Measurements from ENCODE around the gene DOK6. TPM values are rescaled to one million over a fixed set of nuclear protein-coding genes. Genes with fewer than 3 reads are reported as not detected.

DOK6 gene
- total RNA-seq, 5 donors from 2014 or later (not counting 1 experiment from before 2014, with no cell fraction given): 0.03 TPM; not detected in 4

GRCh38 chr18:69865776-69866175 lies 465.1 kb downstream of the DOK6 start:
- no peaks in the 10 kb centered on the region for H3K9me3 Mint-ChIP-seq
- POLR2A ChIA-PET: no interaction called here
- Histone ChIP-seq H3K4me1 (ENCODE audit: control insufficient read depth in 1 of 2, extremely low read depth in 1 of 2, insufficient read depth in 2 of 2, low read length in 2 of 2) (no peaks in the 10 kb centered on the region), H3K9me3 (no peaks in the 10 kb centered on the region), H3K27ac (ENCODE audit: low read length) (no peak overlapping the region), H3K27me3 (replicated peaks in 1 of 2; ENCODE audit: control insufficient read depth in 2 of 2, extremely low read depth in 1 of 2, insufficient read depth in 2 of 2, low read length in 1 of 2) (no peaks in the 10 kb centered on the region), H3K4me3 (ENCODE audit: control insufficient read depth in 1 of 2, extremely low read depth in 1 of 2, low read length in 1 of 2) (no peak overlapping the region), H3K36me3 (ENCODE audit: control insufficient read depth in 2 of 2, extremely low read depth in 1 of 2, insufficient read depth in 1 of 2, low read length in 1 of 2) (peaks cover 0 to 49% of the 10 kb centered on the region in 2 donors)
- peaks cover 0 to 2% (median 0%) of the 10 kb centered on the region in 3 donors for H3K4me1 Mint-ChIP-seq
- no CpG with 5 or more reads among the region's 4 CpGs for WGBS (ENCODE audit: insufficient coverage)
- ATAC-seq (replicated peaks in 1 of 4) (no peak), DNase-seq (no peak)
- no peaks in the 10 kb centered on the region for H3K27me3 Mint-ChIP-seq
- CTCF ChIA-PET: interaction anchor here in 1 of 2 donors (0.7 kb wide), 1 partner anchor 30 kb away, joined by 3 read pairs; no protein-coding TSS in a partner anchor
- H3K4me3 Mint-ChIP-seq: no peak overlapping the region
- no peak overlapping the region for H3K27ac Mint-ChIP-seq
- H3K36me3 Mint-ChIP-seq: peaks cover 55% of the 10 kb centered on the region

- WGBS (ENCODE audit: insufficient coverage): no CpG with 5 or more reads among the region's 4 CpGs
- no peaks in the 10 kb centered on the region for H3K27me3 ChIP-seq (replicated peaks in 1 of 2; ENCODE audit: control insufficient read depth in 2 of 2, extremely low read depth in 1 of 2, insufficient read depth in 2 of 2, low read length in 1 of 2)
- DNase-seq (no peak), ATAC-seq (replicated peaks in 1 of 4) (no peak)
- H3K9me3 ChIP-seq: no peaks in the 10 kb centered on the region
- no peak overlapping the region for H3K27ac Mint-ChIP-seq
- H3K4me3 Mint-ChIP-seq: no peak overlapping the region
- ChIA-PET POLR2A (no interaction called here), CTCF (interaction anchor here in 1 of 2 donors (0.7 kb wide), 1 partner anchor 30 kb away, joined by 3 read pairs; no protein-coding TSS in a partner anchor)
- H3K9me3 Mint-ChIP-seq: no peaks in the 10 kb centered on the region
- no peak overlapping the region for H3K27ac ChIP-seq (ENCODE audit: low read length)
- H3K4me3 ChIP-seq (ENCODE audit: control insufficient read depth in 1 of 2, extremely low read depth in 1 of 2, low read length in 1 of 2): no peak overlapping the region
- H3K36me3 ChIP-seq (ENCODE audit: control insufficient read depth in 2 of 2, extremely low read depth in 1 of 2, insufficient read depth in 1 of 2, low read length in 1 of 2): peaks cover 0 to 53% of the 10 kb centered on the region in 2 donors
- H3K36me3 Mint-ChIP-seq: peaks cover 59% of the 10 kb centered on the region
- H3K4me1 Mint-ChIP-seq: peaks cover 0 to 2% (median 2%) of the 10 kb centered on the region in 3 donors
- H3K27me3 Mint-ChIP-seq: no peaks in the 10 kb centered on the region
- no peaks in the 10 kb centered on the region for H3K4me1 ChIP-seq (ENCODE audit: control insufficient read depth in 1 of 2, extremely low read depth in 1 of 2, insufficient read depth in 2 of 2, low read length in 2 of 2)
These were observed 465.5 kb downstream of the DOK6 start for GRCh38 chr18:69866212-69866611.

- Histone ChIP-seq H3K9me3 (no peaks in the 10 kb centered on the region), H3K36me3 (ENCODE audit: control insufficient read depth in 2 of 2, extremely low read depth in 1 of 2, insufficient read depth in 1 of 2, low read length in 1 of 2) (peaks cover 0 to 49% of the 10 kb centered on the region in 2 donors), H3K27me3 (replicated peaks in 1 of 2; ENCODE audit: control insufficient read depth in 2 of 2, extremely low read depth in 1 of 2, insufficient read depth in 2 of 2, low read length in 1 of 2) (no peaks in the 10 kb centered on the region), H3K27ac (ENCODE audit: low read length) (no peak overlapping the region), H3K4me1 (ENCODE audit: control insufficient read depth in 1 of 2, extremely low read depth in 1 of 2, insufficient read depth in 2 of 2, low read length in 2 of 2) (no peaks in the 10 kb centered on the region), H3K4me3 (ENCODE audit: control insufficient read depth in 1 of 2, extremely low read depth in 1 of 2, low read length in 1 of 2) (no peak overlapping the region)
- no peak for DNase-seq
- no peak for ATAC-seq (replicated peaks in 1 of 4)
- POLR2A ChIA-PET: no interaction called here
- Mint-ChIP-seq H3K4me1 (peaks cover 20 to 25% (median 22%) of the 10 kb centered on the region in 3 donors), H3K27ac (no peak overlapping the region), H3K27me3 (no peaks in the 10 kb centered on the region), H3K36me3 (peaks cover 56% of the 10 kb centered on the region), H3K9me3 (no peaks in the 10 kb centered on the region), H3K4me3 (no peak overlapping the region)
- CTCF ChIA-PET: no interaction called here
- WGBS (ENCODE audit: insufficient coverage): 100% methylated on average over 3 of the region's 4 CpGs
These were observed 470.0 kb downstream of the DOK6 start for GRCh38 chr18:69870736-69871135.

GRCh38 chr18:69871363-69871762 lies 470.7 kb downstream of the DOK6 start:
- H3K36me3 ChIP-seq (ENCODE audit: control insufficient read depth in 2 of 2, extremely low read depth in 1 of 2, insufficient read depth in 1 of 2, low read length in 1 of 2): peaks cover 0 to 45% of the 10 kb centered on the region in 2 donors
- Mint-ChIP-seq H3K27ac (peak overlapping the region; percentile 13 to 46), H3K36me3 (peaks cover 53% of the 10 kb centered on the region), H3K9me3 (no peaks in the 10 kb centered on the region), H3K4me3 (no peak overlapping the region), H3K4me1 (peaks cover 24 to 27% (median 25%) of the 10 kb centered on the region in 3 donors), H3K27me3 (no peaks in the 10 kb centered on the region)
- ChIA-PET CTCF (no interaction called here), POLR2A (interaction anchor here in 1 of 2 donors (0.7 kb wide), 1 partner anchor 72 kb away, joined by 7 read pairs; no protein-coding TSS in a partner anchor)
- H3K27me3 ChIP-seq (replicated peaks in 1 of 2; ENCODE audit: control insufficient read depth in 2 of 2, extremely low read depth in 1 of 2, insufficient read depth in 2 of 2, low read length in 1 of 2): no peaks in the 10 kb centered on the region
- H3K4me3 ChIP-seq (ENCODE audit: control insufficient read depth in 1 of 2, extremely low read depth in 1 of 2, low read length in 1 of 2): no peak overlapping the region
- no peak overlapping the region for H3K27ac ChIP-seq (ENCODE audit: low read length)
- no peaks in the 10 kb centered on the region for H3K9me3 ChIP-seq
- no peak for DNase-seq
- ATAC-seq (replicated peaks in 1 of 4): no peak
- WGBS (ENCODE audit: insufficient coverage): 100% methylated on average over 2 of the region's 2 CpGs
- H3K4me1 ChIP-seq (ENCODE audit: control insufficient read depth in 1 of 2, extremely low read depth in 1 of 2, insufficient read depth in 2 of 2, low read length in 2 of 2): no peaks in the 10 kb centered on the region

GRCh38 chr18:69872661-69873060 lies 472.0 kb downstream of the DOK6 start:
- H3K4me3 Mint-ChIP-seq: no peak overlapping the region
- CTCF ChIA-PET: no interaction called here
- peaks cover 24 to 35% (median 30%) of the 10 kb centered on the region in 3 donors for H3K4me1 Mint-ChIP-seq
- peak overlapping the region; percentile 16 to 58 for H3K27ac Mint-ChIP-seq
- peaks cover 0 to 41% of the 10 kb centered on the region in 2 donors for H3K36me3 ChIP-seq (ENCODE audit: control insufficient read depth in 2 of 2, extremely low read depth in 1 of 2, insufficient read depth in 1 of 2, low read length in 1 of 2)
- no peaks in the 10 kb centered on the region for H3K27me3 Mint-ChIP-seq
- H3K9me3 ChIP-seq: no peaks in the 10 kb centered on the region
- peaks cover 51% of the 10 kb centered on the region for H3K36me3 Mint-ChIP-seq
- no peaks in the 10 kb centered on the region for H3K27me3 ChIP-seq (replicated peaks in 1 of 2; ENCODE audit: control insufficient read depth in 2 of 2, extremely low read depth in 1 of 2, insufficient read depth in 2 of 2, low read length in 1 of 2)
- peaks cover 0 to 7% of the 10 kb centered on the region in 2 experiments for H3K4me1 ChIP-seq (ENCODE audit: control insufficient read depth in 1 of 2, extremely low read depth in 1 of 2, insufficient read depth in 2 of 2, low read length in 2 of 2)
- DNase-seq (no peak), ATAC-seq (replicated peaks in 1 of 4) (no peak)
- H3K4me3 ChIP-seq (ENCODE audit: control insufficient read depth in 1 of 2, extremely low read depth in 1 of 2, low read length in 1 of 2): no peak overlapping the region
- POLR2A ChIA-PET: no interaction called here
- no peaks in the 10 kb centered on the region for H3K9me3 Mint-ChIP-seq
- H3K27ac ChIP-seq (ENCODE audit: low read length): no peak overlapping the region
- 86% methylated on average over 4 of the region's 4 CpGs for WGBS (ENCODE audit: insufficient coverage)

- Mint-ChIP-seq H3K4me1 (peaks cover 29 to 41% (median 39%) of the 10 kb centered on the region in 3 donors), H3K9me3 (no peaks in the 10 kb centered on the region), H3K27ac (peak overlapping the region; percentile 28 to 59), H3K36me3 (peaks cover 50% of the 10 kb centered on the region), H3K27me3 (no peaks in the 10 kb centered on the region), H3K4me3 (no peak overlapping the region)
- ATAC-seq (replicated peaks in 1 of 4): no peak
- ChIA-PET POLR2A (no interaction called here), CTCF (no interaction called here)
- WGBS (ENCODE audit: insufficient coverage): no CpG with 5 or more reads among the region's 2 CpGs
- peaks cover 0 to 7% of the 10 kb centered on the region in 2 experiments for H3K4me1 ChIP-seq (ENCODE audit: control insufficient read depth in 1 of 2, extremely low read depth in 1 of 2, insufficient read depth in 2 of 2, low read length in 2 of 2)
- no peak for DNase-seq
- no peaks in the 10 kb centered on the region for H3K9me3 ChIP-seq
- H3K36me3 ChIP-seq (ENCODE audit: control insufficient read depth in 2 of 2, extremely low read depth in 1 of 2, insufficient read depth in 1 of 2, low read length in 1 of 2): peaks cover 0 to 34% of the 10 kb centered on the region in 2 donors
- H3K27ac ChIP-seq (ENCODE audit: low read length): no peak overlapping the region
- H3K4me3 ChIP-seq (ENCODE audit: control insufficient read depth in 1 of 2, extremely low read depth in 1 of 2, low read length in 1 of 2): no peak overlapping the region
- H3K27me3 ChIP-seq (replicated peaks in 1 of 2; ENCODE audit: control insufficient read depth in 2 of 2, extremely low read depth in 1 of 2, insufficient read depth in 2 of 2, low read length in 1 of 2): no peaks in the 10 kb centered on the region
These were observed 473.4 kb downstream of the DOK6 start for GRCh38 chr18:69874058-69874457.

Measured in T-cell (primary cell).